Breast epithelium (tissue), 4 donors: ENCODE results near the gene C7orf57. TPM values are rescaled to one million over a fixed set of nuclear protein-coding genes. Genes with fewer than 3 reads are reported as not detected.

ENCODE experiments used
- DNase-seq, 2 donors: peaks; one replicate each; pipeline ENCODE4 v3.0.0-alpha.2; 2019; ENCODE audit warnings: low spot score in 2 of 2
- H3K27ac ChIP-seq, 2 donors: fragments of 200-600 bp; sonication (generic) in 1 of 2; one replicate each; pipeline ENCODE4 v1.5.1; 2016 to 2019; ENCODE audit warnings: mild to moderate bottlenecking in 1 of 2
- H3K27me3 ChIP-seq, 2 donors: fragments of 200-600 bp; sonication (generic) in 1 of 2; one replicate each; pipeline versions ENCODE4 v1.5.1 to v1.6.0; 2017 to 2019; ENCODE audit warnings: control low read depth in 1 of 2, mild to moderate bottlenecking in 1 of 2
- H3K36me3 ChIP-seq: fragments of 200-600 bp; one replicate; pipeline ENCODE4 v1.5.1; 2019
- H3K4me1 ChIP-seq, 2 donors: fragments of 200-600 bp; sonication (generic); one replicate each; pipeline ENCODE4 v1.5.1; 2016 to 2019; ENCODE audit warnings: control low read depth in 1 of 2
- H3K4me3 ChIP-seq, 3 donors: fragments of 200-600 bp; sonication (generic); 1 replicate in 2 of 3; 2 replicates in 1 of 3; pipeline ENCODE4 v1.5.1; 2016 to 2019; ENCODE audit warnings: mild to moderate bottlenecking in 3 of 3, moderate library complexity in 2 of 3
- H3K9me3 ChIP-seq, 2 donors: fragments of 200-600 bp; sonication (generic) in 1 of 2; one replicate each; pipeline ENCODE4 v1.5.1; 2016 to 2019; ENCODE audit warnings: control low read depth in 1 of 2
- POLR2A ChIP-seq: fragments of 450-650 bp; IDR thresholded peaks from one replicate; pipeline ENCODE4 v1.6.1; 2016; ENCODE audit warnings: antibody characterized with exemption, mild to moderate bottlenecking, moderate library complexity
- POLR2AphosphoS5 ChIP-seq, 3 donors: sonication (generic); formaldehyde crosslinking; IDR thresholded peaks; one replicate each; pipeline ENCODE4 v1.6.1; 2017; ENCODE audit warnings: antibody characterized with exemption in 3 of 3
- intact Hi-C: fragments of 100-400 bp; cut with DNase I; formaldehyde crosslinking; loops from one replicate; pipeline ENCODE4 v1.15.1; 2023; ENCODE audit warnings: low total_unique reads
- total RNA-seq, 3 donors: library from RNA; depleted of rRNA; stranded (reverse); fragments of >200 nt; gene quantifications; one replicate each; pipeline ENCODE4 v1.1.0, GENCODE V29; 2016
- TF ChIP-seq, protein P1 (sequence below), 3 donors: fragments of 450-650 bp; IDR thresholded peaks; one replicate each; pipeline ENCODE4 v1.5.1; 2016 to 2017; ENCODE audit warnings: antibody characterized with exemption in 3 of 3, mild to moderate bottlenecking in 3 of 3, moderate library complexity in 3 of 3

Gene C7orf57
- total RNA-seq, 3 donors from 2014 or later = not detected

GRCh38 chr7:48094861-48095293 lies 59.5 kb downstream of the C7orf57 start:
- H3K27ac ChIP-seq = no peak overlapping the region
- no peaks in the 10 kb centered on the region for H3K27me3 ChIP-seq
- H3K36me3 ChIP-seq = no peaks in the 10 kb centered on the region
- no peak for DNase-seq
- intact Hi-C loops = no loop called here
- TF ChIP-seq POLR2A (no peak), POLR2AphosphoS5 (IDR thresholded peaks at IDR 0.05) (no peak)
- TF ChIP-seq, protein P1, sequence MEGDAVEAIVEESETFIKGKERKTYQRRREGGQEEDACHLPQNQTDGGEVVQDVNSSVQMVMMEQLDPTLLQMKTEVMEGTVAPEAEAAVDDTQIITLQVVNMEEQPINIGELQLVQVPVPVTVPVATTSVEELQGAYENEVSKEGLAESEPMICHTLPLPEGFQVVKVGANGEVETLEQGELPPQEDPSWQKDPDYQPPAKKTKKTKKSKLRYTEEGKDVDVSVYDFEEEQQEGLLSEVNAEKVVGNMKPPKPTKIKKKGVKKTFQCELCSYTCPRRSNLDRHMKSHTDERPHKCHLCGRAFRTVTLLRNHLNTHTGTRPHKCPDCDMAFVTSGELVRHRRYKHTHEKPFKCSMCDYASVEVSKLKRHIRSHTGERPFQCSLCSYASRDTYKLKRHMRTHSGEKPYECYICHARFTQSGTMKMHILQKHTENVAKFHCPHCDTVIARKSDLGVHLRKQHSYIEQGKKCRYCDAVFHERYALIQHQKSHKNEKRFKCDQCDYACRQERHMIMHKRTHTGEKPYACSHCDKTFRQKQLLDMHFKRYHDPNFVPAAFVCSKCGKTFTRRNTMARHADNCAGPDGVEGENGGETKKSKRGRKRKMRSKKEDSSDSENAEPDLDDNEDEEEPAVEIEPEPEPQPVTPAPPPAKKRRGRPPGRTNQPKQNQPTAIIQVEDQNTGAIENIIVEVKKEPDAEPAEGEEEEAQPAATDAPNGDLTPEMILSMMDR (IDR thresholded peaks at IDR 0.05) = no peak
- no peaks in the 10 kb centered on the region for H3K9me3 ChIP-seq
- no peaks in the 10 kb centered on the region for H3K4me1 ChIP-seq
- no peak overlapping the region for H3K4me3 ChIP-seq

GRCh38 chr7:48096273-48096672 lies 60.9 kb downstream of the C7orf57 start:
- no peaks in the 10 kb centered on the region for H3K36me3 ChIP-seq
- no peak for DNase-seq
- H3K4me3 ChIP-seq = no peak overlapping the region
- H3K27ac ChIP-seq = peak overlapping the region in 1 of 2 donors; percentile 14
- no peaks in the 10 kb centered on the region for H3K27me3 ChIP-seq
- H3K9me3 ChIP-seq = no peaks in the 10 kb centered on the region
- H3K4me1 ChIP-seq = no peaks in the 10 kb centered on the region
- TF ChIP-seq POLR2AphosphoS5 (IDR thresholded peaks at IDR 0.05) (no peak), POLR2A (no peak)
- TF ChIP-seq, protein P1 (IDR thresholded peaks at IDR 0.05) = no peak
- intact Hi-C loops = no loop called here

DNA sequence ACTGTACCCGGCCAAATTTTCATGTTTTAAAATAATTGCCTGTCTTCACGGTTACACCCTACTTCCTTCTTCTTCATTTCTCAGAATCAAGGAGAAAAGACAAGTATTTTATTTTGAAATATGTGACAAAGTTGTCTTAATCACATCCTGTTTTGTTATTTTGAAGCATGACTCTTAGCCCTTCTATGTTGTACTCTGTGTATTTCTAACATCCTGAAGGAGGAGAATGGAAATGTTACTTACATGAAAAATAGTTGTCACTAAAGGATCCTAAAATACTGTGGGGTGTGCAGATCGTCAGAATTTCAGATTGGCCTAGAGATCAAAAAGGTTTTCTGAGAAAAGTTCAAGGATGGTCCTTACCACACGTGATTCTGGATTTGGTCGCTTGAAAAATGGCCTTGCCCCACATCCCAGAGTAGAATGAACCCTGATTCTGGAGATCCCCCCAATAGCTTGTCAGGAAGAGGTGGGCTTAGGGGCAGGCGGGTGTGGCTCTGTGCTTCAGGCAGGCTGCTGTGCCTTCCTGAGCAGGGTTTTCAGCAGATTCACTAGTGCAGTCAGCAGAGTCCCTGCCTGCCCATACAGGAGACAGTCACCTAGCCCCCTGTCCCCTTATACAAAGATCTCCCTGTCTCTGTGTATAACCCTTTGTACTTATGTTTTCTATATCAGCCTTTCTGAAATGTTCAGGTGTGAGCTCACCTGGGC lies 62.3 kb downstream of the C7orf57 start:
- no peaks in the 10 kb centered on the region for H3K36me3 ChIP-seq
- H3K9me3 ChIP-seq = no peaks in the 10 kb centered on the region
- peak overlapping the region in 1 of 2 donors; percentile 76 for H3K27ac ChIP-seq
- no peaks in the 10 kb centered on the region for H3K27me3 ChIP-seq
- no peak for DNase-seq
- intact Hi-C loops = no loop called here
- H3K4me3 ChIP-seq = no peak overlapping the region
- no peaks in the 10 kb centered on the region for H3K4me1 ChIP-seq
- TF ChIP-seq POLR2A = no peak
- TF ChIP-seq POLR2AphosphoS5 (IDR thresholded peaks at IDR 0.05) = no peak
- TF ChIP-seq, protein P1 (IDR thresholded peaks at IDR 0.05) = no peak

- Histone ChIP-seq H3K36me3 (no peaks in the 10 kb centered on the region), H3K4me1 (no peaks in the 10 kb centered on the region), H3K27me3 (no peaks in the 10 kb centered on the region), H3K27ac (no peak overlapping the region), H3K4me3 (no peak overlapping the region), H3K9me3 (no peaks in the 10 kb centered on the region)
- TF ChIP-seq, protein P1 (IDR thresholded peaks at IDR 0.05) = no peak
- TF ChIP-seq POLR2A = no peak
- no peak for TF ChIP-seq POLR2AphosphoS5 (IDR thresholded peaks at IDR 0.05)
- DNase-seq = no peak
- intact Hi-C loops = no loop called here
Observed at GRCh38 chr7:48098846-48099245, 63.5 kb downstream of the C7orf57 start.

DNA sequence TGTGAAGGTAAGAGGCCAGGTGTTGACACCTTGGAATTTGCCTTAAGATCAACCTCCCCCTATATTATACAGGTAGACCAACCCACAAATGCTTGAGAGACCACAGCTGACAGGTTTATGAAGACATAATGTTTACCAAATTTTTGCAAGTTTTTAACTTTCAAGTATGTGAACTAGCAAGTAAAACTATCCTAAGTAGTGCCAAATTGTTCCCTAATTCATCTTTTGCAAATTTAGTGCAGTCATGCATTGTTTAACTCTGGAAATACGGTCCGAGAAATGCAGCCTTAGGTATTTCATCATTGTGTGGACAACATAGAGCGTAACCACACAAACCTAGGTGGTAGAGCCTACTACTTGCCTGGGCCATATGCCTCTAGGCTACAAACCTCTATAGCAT lies 64.4 kb downstream of the C7orf57 start:
- H3K9me3 ChIP-seq = no peaks in the 10 kb centered on the region
- no peak for DNase-seq
- TF ChIP-seq, protein P1 (IDR thresholded peaks at IDR 0.05) = no peak
- no peak for TF ChIP-seq POLR2AphosphoS5 (IDR thresholded peaks at IDR 0.05)
- TF ChIP-seq POLR2A = no peak
- no peaks in the 10 kb centered on the region for H3K4me1 ChIP-seq
- H3K27ac ChIP-seq = no peak overlapping the region
- H3K4me3 ChIP-seq = no peak overlapping the region
- intact Hi-C loops = no loop called here
- no peaks in the 10 kb centered on the region for H3K27me3 ChIP-seq
- H3K36me3 ChIP-seq = no peaks in the 10 kb centered on the region
